T-helper 1 cell (primary cell): ENCODE measurements around the gene MBD4.
"Not testable (repeated sequence)": the region's sequence is repeated elsewhere in the genome, so short reads cannot be mapped to it uniquely, and the experiment has no call there.

Source experiments
- DNase-seq, 5 donors: peaks; one replicate each; pipeline ENCODE4 v3.0.0-alpha.2; 2012 to 2020

Gene MBD4

DNA sequence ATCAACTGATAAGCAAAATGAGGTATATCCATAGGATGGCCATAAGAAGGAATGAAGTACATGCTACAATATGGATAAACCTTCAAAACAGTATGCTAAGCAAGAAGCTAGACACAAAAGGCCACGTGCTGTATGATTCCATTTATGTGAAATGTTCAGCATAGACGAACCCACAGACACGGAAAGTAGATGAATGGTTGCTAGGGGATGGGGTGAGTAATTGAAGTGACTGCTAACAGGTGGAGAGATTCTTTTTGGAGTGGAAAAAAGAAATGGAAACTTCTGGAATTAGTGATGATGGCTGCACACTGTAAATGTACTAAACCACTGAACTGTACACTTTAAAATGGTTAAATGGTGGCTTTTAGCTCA is 10.7 kb downstream of the MBD4 start:
- DNase-seq = no peak

DNA sequence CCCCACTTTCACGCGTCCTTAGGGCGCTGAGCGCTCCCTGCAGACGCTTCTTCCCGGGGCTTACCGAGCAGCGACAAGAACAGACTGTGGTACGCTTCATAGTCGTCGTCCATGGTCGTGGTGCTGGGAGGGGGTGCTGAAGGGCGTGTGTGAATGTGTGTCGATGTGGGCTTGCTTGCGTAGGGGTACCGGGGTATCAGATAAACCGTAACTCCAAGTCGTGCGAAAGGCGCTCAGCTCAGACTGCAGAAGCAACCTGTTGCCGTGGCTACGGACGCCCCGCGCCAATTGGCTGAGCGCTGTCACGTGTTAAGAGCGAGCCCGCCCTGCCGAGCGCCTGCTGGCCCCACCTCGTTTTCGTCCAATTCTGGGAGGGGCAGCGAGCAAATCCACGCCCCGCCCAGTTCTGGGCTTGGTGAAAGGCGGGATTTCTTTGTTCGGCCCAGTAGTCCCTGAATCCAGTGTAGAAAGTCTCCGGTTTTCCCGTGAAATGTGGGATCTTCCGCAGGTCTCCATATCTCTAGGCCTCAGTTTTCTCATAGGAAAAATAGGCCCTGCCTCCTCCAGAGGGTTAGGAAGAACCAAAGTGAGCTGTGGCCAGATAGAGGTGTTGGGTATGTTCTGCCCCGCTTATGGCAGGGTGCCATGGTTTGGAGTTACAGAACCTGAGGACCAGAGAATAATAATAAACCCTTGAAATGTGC is 11.2 kb downstream of the MBD4 start, which contains the start of gene EFCAB12:
Gene EFCAB12 (minus strand): TSS at position 261 of the 704 bp plus-strand sequence. CDS start 148 bp downstream, at position 113.
- DNase-seq = peak; percentile 80 to 87 (median 86)

DNA sequence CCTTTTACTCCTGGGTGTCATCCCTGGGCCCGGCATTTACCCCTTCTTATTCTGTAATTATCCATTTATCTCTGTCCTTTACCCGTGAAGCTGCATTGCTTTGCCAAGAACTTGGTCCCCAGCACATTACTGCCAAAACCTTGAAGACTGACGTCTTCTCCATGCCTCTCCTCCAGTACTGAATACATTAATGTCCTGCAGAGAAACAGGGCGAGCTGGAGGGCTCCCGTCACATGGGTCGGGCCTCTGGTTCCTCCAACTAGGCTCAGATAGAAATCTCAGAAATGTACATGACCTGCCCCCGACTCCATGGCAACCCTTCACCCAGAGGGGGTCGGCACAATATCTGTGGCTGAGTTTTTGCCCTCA is 11.8 kb downstream of the MBD4 start:
- DNase-seq = no peak

DNA sequence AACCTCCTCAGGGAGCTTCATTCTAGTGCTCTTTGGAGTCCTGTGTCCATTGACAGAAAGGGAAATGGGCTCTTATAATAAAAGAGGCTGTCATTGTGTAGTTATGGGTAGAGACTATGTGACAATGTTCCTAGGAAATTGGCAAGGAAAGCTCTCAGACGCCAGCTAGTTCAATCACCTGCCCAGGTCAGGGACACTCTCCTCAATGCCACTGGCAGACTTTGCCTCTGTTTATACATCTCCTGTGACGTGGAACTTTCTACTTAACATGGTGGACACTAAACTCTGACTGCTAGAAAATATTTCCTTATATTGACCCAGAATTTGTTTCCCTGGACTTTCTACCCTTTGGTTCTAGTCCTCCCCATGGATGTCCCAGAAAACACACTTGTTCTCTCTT is 14.1 kb downstream of the MBD4 start:
- no peak for DNase-seq

DNA sequence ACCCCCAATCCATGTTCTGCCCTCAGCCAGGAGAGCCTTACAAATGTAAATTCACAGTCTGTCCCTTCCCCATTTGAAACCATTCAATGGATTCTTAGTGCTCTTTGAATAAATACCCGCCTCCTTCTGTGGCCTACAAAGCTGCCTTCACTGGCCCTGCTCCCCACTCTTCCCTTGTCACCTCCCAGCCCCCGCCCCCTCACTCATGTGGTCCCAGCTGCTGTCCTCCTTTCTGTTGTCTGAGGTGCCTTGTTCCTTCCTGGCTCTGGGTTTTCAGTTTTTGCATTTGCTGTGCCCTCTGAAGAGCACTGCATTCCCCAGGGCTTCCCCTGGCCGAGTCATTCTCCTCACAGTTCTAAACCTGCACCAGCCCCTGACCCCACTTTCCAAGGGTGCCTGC is 14.5 kb downstream of the MBD4 start:
- DNase-seq = no peak

DNA sequence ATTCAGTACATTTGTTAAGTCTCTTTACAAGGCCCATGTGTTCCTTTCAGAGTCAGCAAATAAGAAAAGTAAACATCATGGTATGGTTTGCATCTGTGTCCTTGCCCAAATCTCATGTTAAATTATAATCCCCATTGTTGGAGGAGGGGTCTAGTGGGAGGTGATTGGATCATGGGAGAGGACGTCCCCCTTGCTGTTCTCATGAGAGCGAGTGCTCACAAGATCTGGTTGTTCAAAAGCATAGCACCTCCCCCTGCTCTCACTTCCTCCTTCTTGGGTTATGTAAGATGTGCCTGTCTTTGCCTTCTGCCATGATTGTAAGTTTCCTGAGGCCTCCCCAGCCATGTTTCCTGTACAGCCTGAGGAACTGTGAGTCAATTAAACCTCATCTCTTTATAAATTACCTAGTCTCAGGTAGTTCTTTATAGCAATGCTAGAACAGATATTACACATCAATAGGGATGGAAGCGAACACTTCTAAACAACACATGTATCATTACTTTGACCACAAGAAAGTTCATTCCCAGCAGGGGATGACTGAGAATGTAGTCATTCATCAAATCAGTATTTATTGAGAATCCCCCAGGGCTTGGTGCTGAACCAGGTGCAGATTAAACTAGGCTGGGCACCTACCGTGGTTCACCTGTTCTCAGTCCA is 15.4 kb downstream of the MBD4 start:
- DNase-seq = no peak

DNA sequence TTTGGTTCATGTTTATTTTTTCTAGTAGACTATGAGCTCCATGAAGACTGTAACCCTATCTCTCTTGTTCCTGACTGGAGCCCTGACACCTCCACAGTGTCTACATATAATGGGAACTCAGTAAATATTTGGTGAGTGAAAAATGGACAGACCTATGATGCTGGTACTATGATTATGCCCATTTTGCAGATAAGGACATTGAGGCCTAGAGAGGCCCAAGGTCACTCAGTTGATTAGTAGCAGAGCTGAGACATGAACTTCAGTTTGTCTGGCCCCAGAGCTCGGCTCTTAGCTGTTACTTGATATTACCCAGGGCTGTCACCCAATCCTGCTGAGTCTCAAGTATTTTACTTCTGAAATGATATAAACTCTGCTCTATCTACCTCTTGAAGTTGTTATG is 16.9 kb downstream of the MBD4 start:
- DNase-seq = no peak

DNA sequence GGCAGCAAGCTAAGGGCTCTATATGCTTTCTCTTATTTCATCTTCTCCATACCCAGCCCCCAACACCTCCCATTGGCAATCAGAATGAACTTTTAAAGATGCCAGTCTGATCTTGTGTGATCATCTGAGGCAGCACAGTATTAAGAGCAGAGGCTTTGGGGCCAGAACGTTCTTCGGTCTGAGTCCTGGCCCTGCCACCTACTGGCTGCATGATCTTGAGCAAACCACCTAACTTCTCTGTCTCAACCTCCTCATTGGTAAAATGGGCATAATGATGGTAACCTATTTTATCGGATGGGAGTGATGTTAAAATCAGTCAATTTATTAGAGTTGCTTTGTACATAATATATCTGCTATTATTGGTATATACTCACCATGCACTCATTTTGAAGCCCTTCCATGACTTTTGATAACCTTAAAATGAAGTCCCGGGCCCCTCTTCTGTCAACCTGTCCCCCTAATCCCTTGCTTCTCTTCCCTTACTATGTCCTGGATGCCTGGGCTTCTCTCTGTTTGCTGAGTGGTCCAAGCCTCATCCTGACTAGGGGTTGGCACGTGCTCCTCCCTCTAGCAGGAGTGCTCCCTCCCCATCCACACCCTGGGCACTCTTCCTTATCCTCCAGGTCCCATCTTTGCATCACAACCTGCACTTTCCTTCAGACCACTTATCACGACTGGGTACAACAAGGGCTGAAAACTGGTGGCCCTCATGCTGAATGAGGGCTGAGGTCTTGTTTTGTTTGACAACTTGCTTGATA is 17.6 kb downstream of the MBD4 start:
- no peak for DNase-seq

DNA sequence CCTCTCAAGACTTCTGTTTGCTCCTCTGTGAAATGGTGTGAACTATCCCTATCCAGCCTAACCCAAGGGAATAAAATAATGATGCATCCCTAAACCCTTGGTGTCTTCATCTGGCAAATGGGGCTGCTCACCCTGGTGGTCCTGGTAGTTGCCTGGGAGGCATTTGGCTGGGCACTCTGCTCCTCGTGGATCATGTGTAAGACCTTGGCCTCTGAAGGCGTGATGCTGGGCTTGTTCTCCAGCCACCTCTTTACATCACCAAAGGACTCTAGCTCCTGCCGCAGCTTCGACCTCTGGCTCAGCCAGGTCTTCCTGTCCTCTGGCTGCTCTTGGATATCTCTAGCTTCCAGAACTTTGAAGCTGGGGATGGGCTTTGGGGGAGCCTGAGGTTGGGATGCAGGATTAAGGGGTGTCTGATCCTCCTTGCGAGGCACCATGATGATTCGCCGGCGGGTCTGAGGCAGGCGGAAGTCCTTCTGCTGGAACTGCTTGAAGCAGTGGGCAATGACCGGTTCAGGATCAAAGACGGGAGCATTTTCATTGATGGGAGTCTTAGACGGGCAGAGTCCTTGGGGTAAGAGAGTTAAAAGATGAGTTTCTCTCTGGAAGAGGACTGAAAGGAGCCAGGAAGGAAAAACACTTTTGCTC is 18.4 kb downstream of the MBD4 start:
- DNase-seq = no peak

DNA sequence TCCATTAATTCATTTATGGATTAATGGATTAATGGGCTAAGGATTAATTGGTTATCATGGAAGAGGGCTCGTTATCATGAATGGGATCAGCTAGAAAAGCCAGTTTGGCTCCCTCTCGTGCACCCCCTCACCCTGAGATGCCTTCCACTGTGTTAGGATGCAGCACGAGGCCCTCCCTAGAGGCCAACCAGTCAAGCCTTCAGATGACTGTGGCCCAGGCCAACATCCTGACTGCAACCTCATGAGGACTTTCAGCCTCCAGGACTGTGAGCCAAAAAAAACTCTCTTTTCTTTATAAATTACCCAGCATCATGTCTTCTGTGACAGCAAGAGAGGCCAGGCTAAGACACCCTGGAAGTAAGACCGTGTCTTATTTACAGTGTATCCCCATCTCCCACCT is 20.3 kb downstream of the MBD4 start:
- no peak for DNase-seq

DNA sequence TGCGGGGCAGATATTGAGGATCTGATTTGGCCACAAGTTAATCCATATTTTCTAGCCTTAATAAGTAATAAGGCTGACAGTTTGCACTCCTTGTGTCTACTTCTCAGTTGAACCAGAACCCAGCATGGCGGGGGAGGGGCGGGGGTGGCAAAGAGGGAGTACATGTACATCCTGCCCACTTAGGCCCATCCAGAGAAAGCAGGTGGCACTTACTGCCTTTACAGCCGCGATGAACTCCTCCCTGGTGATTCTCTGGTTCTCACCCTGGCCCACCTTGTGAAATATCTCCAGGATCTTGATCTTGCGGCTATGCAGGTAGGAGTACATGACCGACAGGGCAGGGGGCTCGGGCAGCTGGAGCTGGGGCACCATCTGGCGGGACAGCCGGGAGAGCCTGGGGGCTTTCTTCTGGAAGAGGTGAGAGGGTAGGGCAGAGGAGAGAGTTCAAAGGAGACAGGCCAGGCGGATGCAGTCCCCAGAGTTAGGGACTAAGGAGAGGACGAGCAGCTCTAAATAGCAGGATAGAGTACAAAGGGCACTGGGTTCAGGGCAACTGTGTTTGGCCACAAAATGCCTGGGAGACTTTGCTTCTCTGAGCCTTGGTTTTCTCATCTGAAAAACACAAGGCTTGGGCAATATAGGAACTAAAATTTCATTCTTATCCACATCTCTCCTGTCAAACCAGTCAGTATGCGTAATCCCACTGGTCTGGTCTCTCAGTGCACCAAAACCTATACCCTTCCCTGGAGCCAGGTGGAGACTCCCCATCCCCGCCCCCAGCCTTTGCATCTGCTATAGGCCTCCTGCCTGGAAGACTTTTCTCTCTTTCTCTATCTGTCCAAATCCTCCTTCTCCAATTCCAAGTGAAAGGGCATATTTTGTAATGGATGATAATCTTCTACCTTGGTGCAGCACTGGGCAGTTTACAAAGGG is 21.4 kb downstream of the MBD4 start:
- DNase-seq = no peak

DNA sequence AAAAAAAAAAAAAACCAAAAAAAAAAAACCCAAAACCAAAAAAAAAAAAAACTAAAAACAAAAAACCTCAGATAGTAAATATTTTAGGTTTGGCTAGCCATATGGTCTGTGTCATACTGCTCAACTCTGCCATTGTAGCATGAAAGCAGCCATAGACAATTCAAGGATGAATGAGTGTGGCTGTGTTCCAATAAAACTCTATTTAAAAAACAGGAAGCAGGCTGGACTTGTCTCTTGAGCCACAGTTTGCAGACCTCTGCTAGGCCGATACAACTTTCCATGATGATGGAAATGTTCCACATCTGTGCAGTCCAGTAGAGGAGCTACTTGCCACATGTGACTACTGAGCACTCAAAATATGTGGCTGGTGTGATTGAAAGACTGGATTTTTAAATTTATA is 22.4 kb downstream of the MBD4 start:
- no peak for DNase-seq

DNA sequence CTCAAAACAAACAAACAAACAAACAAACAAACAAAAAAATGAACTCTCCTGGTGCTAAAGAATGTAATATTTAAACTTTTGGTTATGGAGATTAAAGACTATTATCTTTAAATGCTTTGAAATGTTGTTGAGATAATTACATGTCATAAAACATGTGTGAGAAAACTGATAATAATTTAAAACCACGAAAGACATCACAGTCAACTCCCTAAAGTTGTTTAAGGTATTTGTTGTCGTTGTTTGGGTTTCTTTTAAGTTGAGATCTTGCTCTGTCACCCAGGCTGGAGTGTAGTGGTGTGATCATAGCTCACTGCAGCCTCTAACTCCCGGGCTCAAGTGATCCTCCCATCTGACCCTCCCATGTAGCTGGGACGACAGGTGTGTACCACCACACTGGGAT is 23.3 kb downstream of the MBD4 start:
- DNase-seq = no peak

DNA sequence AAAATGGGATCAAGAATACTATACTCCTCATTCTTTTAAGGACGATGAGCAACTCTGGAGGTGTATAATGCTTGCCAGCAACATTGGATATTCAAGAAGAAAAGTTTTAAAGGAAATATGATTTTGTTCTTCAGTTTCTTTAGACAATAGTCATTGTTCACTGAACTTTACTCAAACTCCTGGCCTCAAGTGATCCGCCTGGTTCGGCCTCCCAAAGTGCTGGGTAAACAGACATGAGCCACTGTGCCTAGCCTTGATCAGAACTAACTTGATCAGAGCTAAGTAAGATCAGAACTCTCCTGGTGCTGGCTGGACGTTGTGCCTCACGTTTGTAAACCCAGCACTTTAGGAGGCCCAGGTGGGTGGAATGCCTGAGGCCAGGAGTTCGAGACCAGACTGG is 23.9 kb downstream of the MBD4 start:
- DNase-seq = no peak

DNA sequence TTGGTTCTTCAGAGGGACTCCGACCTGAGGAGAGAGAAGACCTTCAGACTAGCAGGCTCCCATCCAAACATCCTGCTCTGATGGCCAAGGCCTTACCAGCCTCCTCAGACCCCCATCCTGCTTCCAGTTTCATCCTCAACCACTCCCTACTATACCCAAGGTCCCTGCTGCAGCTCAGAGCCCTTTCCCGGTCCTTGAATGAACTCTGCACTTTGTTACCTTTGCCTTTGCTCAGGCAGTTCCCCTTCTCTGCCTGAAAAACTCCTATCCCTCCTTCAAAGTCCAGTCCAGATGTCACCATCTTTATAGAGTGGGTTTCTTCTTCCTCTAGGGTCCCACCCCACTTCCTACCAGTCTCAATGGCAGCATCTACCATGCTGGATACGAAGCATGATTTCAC is 24.4 kb downstream of the MBD4 start:
- DNase-seq = no peak

DNA sequence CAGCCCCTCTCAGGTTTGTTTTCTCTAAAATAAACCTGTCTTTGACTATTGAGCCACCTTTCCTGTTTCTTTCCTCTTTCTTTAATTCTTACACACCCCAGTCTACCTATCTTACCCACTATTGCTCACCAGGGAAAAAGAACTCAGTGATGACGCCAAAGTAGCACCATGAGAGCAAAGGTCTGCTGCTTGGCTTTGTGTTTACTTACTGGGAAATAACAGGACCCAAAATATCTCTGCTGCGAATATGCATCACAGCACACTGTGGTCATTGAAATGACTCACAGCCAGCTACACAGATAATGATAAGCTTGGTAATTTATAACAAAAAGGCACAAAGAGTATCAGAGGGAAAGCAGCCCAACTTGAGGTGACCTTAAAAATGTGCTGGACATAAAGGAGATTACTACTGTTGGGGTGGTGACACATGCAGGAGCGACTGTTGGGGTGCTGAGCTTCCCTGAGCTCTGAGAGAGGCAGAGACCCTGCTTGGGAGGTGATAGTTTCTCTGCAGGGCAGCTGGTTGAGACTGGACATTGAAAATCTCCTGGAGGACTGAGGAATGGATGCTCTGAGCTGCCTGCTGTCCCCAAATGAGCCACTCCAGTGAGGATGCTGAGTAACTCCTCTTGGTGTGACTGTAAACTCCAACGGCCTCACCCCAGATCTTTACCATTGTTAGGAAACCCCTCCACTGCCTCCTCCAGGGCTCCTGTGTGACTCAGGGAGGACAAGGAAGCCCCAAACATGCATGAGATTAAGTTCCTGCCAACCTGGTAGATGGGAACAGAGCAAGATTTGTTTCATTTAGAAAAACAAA is 25.9 kb downstream of the MBD4 start:
- DNase-seq = no peak

DNA sequence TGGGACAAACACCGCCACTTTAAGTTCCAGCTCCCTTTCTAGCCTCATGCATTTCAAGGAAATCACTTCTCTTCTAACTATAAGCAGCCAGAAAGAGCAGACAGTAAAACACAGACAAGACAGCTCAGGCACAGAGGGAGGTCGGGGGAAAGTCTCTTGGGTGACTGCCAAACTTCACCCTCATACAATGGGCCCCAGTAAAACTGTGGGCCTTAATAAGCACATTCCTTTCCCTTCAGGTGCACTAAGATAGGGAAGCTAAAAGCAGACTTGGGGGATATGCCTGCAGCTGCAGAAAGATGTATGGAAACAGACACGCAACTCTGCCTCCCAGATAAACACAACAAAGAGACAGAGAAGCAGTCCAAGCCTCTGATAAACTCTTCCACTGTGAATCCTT is 26.5 kb downstream of the MBD4 start:
- not testable (repeated sequence) for DNase-seq

DNA sequence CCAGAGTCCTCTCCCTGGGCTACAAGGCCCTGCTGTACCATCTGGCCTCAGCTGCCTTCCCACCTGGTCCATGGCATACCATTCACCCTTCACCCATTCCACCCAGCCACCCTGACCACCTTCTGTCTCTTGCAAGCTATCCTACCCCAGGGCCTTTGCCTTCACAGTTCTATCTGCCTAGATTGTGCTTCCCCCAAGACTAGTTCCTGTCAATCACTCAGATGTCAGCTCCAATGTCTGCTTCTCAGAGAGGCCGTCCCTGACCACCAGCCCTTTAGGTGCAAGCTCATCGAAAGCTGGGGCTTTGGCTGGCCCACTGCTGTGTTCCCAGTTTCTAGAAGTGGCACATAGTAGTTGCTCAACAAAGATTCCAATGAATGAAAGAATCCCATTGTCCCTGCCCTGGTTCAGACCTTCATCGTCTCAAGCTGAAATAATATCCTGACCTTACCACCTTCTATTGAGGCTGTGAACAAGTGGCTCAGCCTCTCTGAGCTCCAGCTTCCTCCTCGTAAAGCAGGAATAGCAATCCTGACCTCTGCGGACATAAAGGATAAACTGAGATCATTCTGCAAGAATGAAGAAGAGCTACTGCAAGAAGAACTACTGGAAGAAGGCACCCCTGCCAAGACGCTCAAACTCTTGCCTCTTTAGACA is 27.1 kb downstream of the MBD4 start:
- no peak for DNase-seq

DNA sequence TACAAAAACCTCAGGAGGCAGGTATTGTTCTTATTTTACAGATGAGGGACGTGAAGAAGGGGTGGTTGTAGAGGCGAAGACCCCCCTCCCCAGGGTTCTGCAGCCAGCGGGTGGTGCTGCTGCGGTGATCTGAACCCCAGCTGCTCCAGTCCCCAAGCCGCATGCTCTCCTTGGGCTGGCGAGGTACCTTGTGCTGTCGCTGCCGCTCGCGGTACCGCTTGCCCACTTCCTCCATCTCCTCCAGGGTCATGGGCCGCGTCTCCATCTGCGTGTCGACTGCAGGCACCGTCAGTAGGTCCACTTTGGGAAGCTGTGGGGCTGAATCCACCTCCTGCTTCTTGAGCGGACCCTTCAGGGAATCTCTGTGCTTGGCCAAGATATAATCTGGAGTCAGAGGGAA is 28.8 kb downstream of the MBD4 start:
- no peak for DNase-seq

DNA sequence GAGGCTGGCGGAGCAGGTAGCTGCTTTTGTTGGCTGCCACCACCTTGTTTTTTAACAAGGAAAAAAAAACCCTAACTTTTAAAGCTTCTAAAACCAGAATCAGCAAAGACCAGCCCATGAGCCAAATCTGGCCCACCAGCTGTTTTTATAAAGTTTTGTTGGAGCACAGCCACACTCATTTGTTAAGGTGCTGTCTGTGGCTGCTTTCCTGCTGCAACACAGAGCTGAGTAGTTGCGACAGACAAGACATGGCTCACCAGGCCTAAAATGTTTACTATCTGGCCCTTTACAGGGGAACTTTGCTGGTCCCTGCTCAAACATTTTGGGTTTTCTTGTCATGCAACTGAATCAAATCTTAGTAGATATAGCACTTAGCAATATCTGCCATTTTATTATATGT is 30.2 kb downstream of the MBD4 start:
- no peak for DNase-seq

DNA sequence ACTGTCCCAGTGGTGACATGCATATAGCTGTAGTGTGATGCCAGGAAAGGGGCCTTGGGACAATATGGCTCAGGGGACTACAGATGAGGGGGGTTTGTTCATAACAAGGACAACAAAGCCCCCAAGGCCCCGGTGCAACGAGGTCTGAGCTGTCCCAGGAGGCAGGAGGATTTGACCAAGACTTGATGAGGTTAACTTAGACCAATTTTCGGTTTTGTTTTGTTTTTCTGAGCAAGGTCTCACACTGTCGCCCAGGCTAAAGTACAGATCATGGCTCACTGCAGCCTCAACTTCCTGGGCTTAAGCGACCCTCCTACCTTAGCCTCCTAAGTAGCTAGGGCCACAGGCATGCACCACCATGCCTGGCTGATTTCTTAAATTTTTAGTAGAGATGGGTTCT is 35.1 kb downstream of the MBD4 start:
- DNase-seq = no peak
